Thyroid gland (tissue), 4 donors: ENCODE data around the gene ELMO1. TPM values are rescaled to one million over a fixed set of nuclear protein-coding genes. Genes with fewer than 3 reads are reported as not detected.

Source experiments
- DNase-seq, 2 donors: peaks; one replicate each; pipeline ENCODE4 v3.0.0-alpha.2; 2019
- H3K27ac ChIP-seq, 3 donors: fragments of 200-600 bp; sonication (generic); 1 replicate in 2 of 3; 2 replicates in 1 of 3; pipeline ENCODE4 v1.5.1; 2016 to 2019; ENCODE audit warnings: mild to moderate bottlenecking in 1 of 3, moderate library complexity in 1 of 3
- H3K27me3 ChIP-seq: fragments of 200-600 bp; sonication (generic); one replicate; pipeline ENCODE4 v1.5.1; 2019
- H3K36me3 ChIP-seq, 2 donors: fragments of 200-600 bp; sonication (generic); one replicate each; pipeline ENCODE4 v1.5.1; 2016 to 2019
- H3K4me1 ChIP-seq, 2 donors: fragments of 200-600 bp; sonication (generic); one replicate each; pipeline ENCODE4 v1.5.1; 2017 to 2019
- H3K4me3 ChIP-seq, 3 donors: fragments of 200-600 bp; sonication (generic); replicated peaks in 1 of 3; 1 replicate in 2 of 3; 2 replicates in 1 of 3; pipeline ENCODE4 v1.5.1; 2016; ENCODE audit warnings: mild to moderate bottlenecking in 1 of 3
- H3K9me3 ChIP-seq: fragments of 200-600 bp; sonication (generic); one replicate; pipeline ENCODE4 v1.5.1; 2017
- CTCF ChIP-seq, 6 experiments: fragments of 200-600 bp in 3 of 6; fragments of 450-650 bp in 3 of 6; sonication (generic) in 3 of 6; IDR thresholded peaks; one replicate each; pipeline ENCODE4 v1.5.1; 2016 to 2019; ENCODE audit warnings: antibody characterized with exemption in 6 of 6, mild to moderate bottlenecking in 2 of 6, inconsistent platforms in 1 of 6, moderate library complexity in 1 of 6
- POLR2A ChIP-seq, 2 donors: fragments of 450-650 bp; IDR thresholded peaks; one replicate each; pipeline ENCODE4 v1.6.1; 2017; ENCODE audit warnings: antibody characterized with exemption in 2 of 2, mild to moderate bottlenecking in 2 of 2, moderate library complexity in 1 of 2
- WGBS, 2 donors: methylation state at CpG; one replicate each; pipeline ENCODE4 v1.1.5; 2017; 5-methylcytosine and 5-hydroxymethylcytosine counted together
- intact Hi-C: fragments of 100-400 bp; cut with DNase I; formaldehyde crosslinking; loops from one replicate; pipeline ENCODE4 v1.15.1; 2023
- total RNA-seq, 4 donors: library from RNA; depleted of rRNA; stranded (reverse); fragments of >200 nt; gene quantifications; one replicate each; pipeline ENCODE4 v1.2.3, GENCODE V29; 2016

Gene ELMO1
- total RNA-seq, 4 donors from 2014 or later: 168 to 423 (median 312) TPM

- no peak overlapping the region for H3K27ac ChIP-seq
- no peak overlapping the region for H3K4me3 ChIP-seq
- intact Hi-C loops: no loop called here
- no peak for DNase-seq
- H3K9me3 ChIP-seq: no peaks in the 10 kb centered on the region
- TF ChIP-seq CTCF (IDR thresholded peaks at IDR 0.05) (no peak), POLR2A (IDR thresholded peaks at IDR 0.05) (no peak)
- peaks cover 3 to 4% of the 10 kb centered on the region in 2 donors for H3K36me3 ChIP-seq
- WGBS, 2 donors: 77 to 80% methylated on average over 7 of the region's 7 CpGs
- H3K4me1 ChIP-seq: no peaks in the 10 kb centered on the region
- no peaks in the 10 kb centered on the region for H3K27me3 ChIP-seq
These were observed 347.8 kb downstream of the ELMO1 start for GRCh38 chr7:37100735-37101331.

GRCh38 chr7:37098762-37099161, 349.9 kb downstream of the ELMO1 start:
- peaks cover 5 to 7% of the 10 kb centered on the region in 2 donors for H3K36me3 ChIP-seq
- H3K27me3 ChIP-seq: no peaks in the 10 kb centered on the region
- intact Hi-C loops: no loop called here
- H3K4me1 ChIP-seq: no peaks in the 10 kb centered on the region
- H3K9me3 ChIP-seq: no peaks in the 10 kb centered on the region
- no peak overlapping the region for H3K27ac ChIP-seq
- WGBS, 2 donors: 94 to 97% methylated on average over 2 of the region's 2 CpGs
- TF ChIP-seq CTCF (IDR thresholded peaks at IDR 0.05) (no peak), POLR2A (IDR thresholded peaks at IDR 0.05) (no peak)
- no peak for DNase-seq
- H3K4me3 ChIP-seq: no peak overlapping the region

GRCh38 chr7:37097983-37098382, 350.7 kb downstream of the ELMO1 start:
- no peaks in the 10 kb centered on the region for H3K27me3 ChIP-seq
- H3K4me3 ChIP-seq: no peak overlapping the region
- H3K4me1 ChIP-seq: no peaks in the 10 kb centered on the region
- 46 to 98% methylated on average over 1 of the region's 1 CpG for WGBS, 2 donors
- peaks cover 5 to 7% of the 10 kb centered on the region in 2 donors for H3K36me3 ChIP-seq
- no peak overlapping the region for H3K27ac ChIP-seq
- DNase-seq: no peak
- no peak for TF ChIP-seq CTCF (IDR thresholded peaks at IDR 0.05)
- no peak for TF ChIP-seq POLR2A (IDR thresholded peaks at IDR 0.05)
- H3K9me3 ChIP-seq: no peaks in the 10 kb centered on the region
- intact Hi-C loops: no loop called here

GRCh38 chr7:37097276-37097675, 351.4 kb downstream of the ELMO1 start:
- Histone ChIP-seq H3K9me3 (no peaks in the 10 kb centered on the region), H3K36me3 (peaks cover 5 to 7% of the 10 kb centered on the region in 2 donors), H3K27ac (no peak overlapping the region), H3K4me1 (no peaks in the 10 kb centered on the region), H3K27me3 (no peaks in the 10 kb centered on the region), H3K4me3 (no peak overlapping the region)
- DNase-seq: no peak
- 90 to 96% methylated on average over 8 of the region's 8 CpGs for WGBS, 2 donors
- no peak for TF ChIP-seq POLR2A (IDR thresholded peaks at IDR 0.05)
- TF ChIP-seq CTCF (IDR thresholded peaks at IDR 0.05): no peak
- intact Hi-C loops: no loop called here

GRCh38 chr7:37096341-37096740, 352.3 kb downstream of the ELMO1 start:
- Histone ChIP-seq H3K9me3 (no peaks in the 10 kb centered on the region), H3K27ac (no peak overlapping the region), H3K4me3 (no peak overlapping the region), H3K4me1 (no peaks in the 10 kb centered on the region), H3K36me3 (peaks cover 5 to 7% of the 10 kb centered on the region in 2 donors), H3K27me3 (no peaks in the 10 kb centered on the region)
- no peak for TF ChIP-seq CTCF (IDR thresholded peaks at IDR 0.05)
- no peak for TF ChIP-seq POLR2A (IDR thresholded peaks at IDR 0.05)
- no peak for DNase-seq
- 94 to 99% methylated on average over 6 of the region's 6 CpGs for WGBS, 2 donors
- intact Hi-C loops: no loop called here
